Urinary bladder (tissue), 4 donors: Measurements from ENCODE around the gene RNLS. TPM values are rescaled to one million over a fixed set of nuclear protein-coding genes. Genes with fewer than 3 reads are reported as not detected.

Experiments
- DNase-seq: peaks from one replicate; pipeline ENCODE4 v3.0.0-alpha.2; 2015; ENCODE audit errors: extremely low spot score
- H3K27ac ChIP-seq: one replicate; pipeline ENCODE4 v1.5.1; 2013; ENCODE audit warnings: low read depth, mild to moderate bottlenecking, moderate library complexity
- H3K36me3 ChIP-seq: one replicate; pipeline ENCODE4 v1.6.1; 2013; ENCODE audit warnings: mild to moderate bottlenecking, moderate library complexity; ENCODE audit not compliant: insufficient read depth
- H3K4me1 ChIP-seq: one replicate; pipeline ENCODE4 v1.6.1; 2013; ENCODE audit warnings: mild to moderate bottlenecking, moderate library complexity; ENCODE audit not compliant: insufficient read depth
- H3K4me3 ChIP-seq: one replicate; pipeline ENCODE4 v1.5.1; 2013; ENCODE audit warnings: low read depth, low read length
- WGBS: extraction: QIAGEN DNeasy Blood & Tissue Kit; methylation state at CpG from one replicate; pipeline ENCODE4 v1.1.7; 2013; 5-methylcytosine and 5-hydroxymethylcytosine counted together
- polyA plus RNA-seq: library from polyadenylated mRNA; stranded (reverse); fragments of 200-250 nt; gene quantifications from one replicate; pipeline ENCODE4 v1.2.3, GENCODE V29; 2013
- total RNA-seq: library from RNA; depleted of rRNA; stranded (reverse); fragments of >200 nt; gene quantifications from one replicate; pipeline ENCODE4 v1.2.3, GENCODE V29; 2014
- donor health status: healthy with polysubstance abuse.
- donor health status: healthy.

RNLS gene
- total and polyA plus RNA-seq, 2 donors, result 6.1 to 6.3 TPM

DNA sequence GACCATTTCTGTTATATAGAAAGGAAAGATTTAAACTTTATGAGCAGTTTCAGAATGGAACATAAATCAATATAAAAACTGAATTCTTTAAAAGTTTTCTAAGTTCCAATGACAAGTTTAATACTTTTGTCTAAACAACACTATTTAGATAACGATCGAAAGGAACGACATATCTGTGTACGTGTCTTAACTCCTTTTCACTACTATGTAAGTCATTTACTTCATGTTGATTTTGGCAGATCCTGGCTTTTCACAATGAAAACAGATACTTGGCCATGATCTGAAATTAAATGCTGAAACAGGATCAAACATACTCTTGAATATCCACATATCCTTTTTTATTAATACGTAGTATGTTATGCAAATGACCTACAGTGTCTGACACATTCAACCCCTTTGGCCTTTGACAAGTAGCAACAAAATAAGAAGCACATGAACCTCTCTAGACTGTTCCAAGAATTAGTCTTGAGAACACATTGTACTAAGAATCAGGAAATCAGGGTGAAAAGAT lies 41.9 kb downstream of the RNLS start:
- 48% methylated on average over 5 of the region's 5 CpGs for WGBS
- H3K4me3 ChIP-seq, result no peak overlapping the region
- no peak overlapping the region for H3K27ac ChIP-seq
- H3K4me1 ChIP-seq, result peaks cover 1% of the 10 kb centered on the region
- DNase-seq, result no peak
- no peaks in the 10 kb centered on the region for H3K36me3 ChIP-seq

DNA sequence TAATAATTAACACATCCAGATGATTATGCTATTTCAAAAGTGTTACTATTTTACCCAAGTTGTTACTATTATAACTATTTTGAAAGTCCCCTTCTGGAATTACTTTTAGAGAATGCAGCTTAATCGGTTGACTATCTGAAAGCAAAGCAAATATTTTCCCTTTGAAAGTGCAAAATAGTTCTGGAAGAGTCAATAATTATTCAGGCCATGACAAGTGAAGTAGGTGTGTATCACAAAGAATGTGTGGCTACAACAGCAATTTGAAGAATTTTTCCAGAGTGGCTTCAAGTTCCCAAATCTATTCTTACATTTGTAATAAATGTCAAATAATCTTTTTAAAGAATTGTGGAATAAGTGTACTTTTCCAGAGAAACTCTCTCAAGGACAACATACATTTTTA lies 42.8 kb downstream of the RNLS start:
- no peak overlapping the region for H3K4me3 ChIP-seq
- H3K36me3 ChIP-seq, result no peaks in the 10 kb centered on the region
- WGBS, result 79% methylated on average over 1 of the region's 1 CpG
- DNase-seq, result no peak
- H3K4me1 ChIP-seq, result peaks cover 1% of the 10 kb centered on the region
- no peak overlapping the region for H3K27ac ChIP-seq

DNA sequence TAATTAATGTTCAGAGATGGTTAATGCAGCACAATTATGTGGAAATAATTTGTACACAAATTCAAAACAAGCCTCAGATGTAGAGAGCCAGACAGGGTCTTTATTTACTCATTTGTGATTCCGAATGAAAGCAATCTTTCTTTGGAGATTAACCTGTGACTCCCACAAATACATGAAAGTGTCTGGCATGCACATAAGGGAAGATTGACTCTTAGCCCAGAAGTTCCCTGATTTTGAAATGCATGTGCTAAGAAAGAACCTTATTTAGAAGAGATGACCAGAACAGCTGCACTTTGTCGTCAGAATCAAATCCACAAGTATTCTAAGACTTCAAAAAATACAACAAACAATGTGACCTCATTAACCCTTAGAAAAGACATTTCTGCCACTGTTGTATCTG lies 45.1 kb downstream of the RNLS start:
- no peak for DNase-seq
- peaks cover 1% of the 10 kb centered on the region for H3K4me1 ChIP-seq
- WGBS, result 24% methylated on average over 2 of the region's 2 CpGs
- no peak overlapping the region for H3K4me3 ChIP-seq
- H3K27ac ChIP-seq, result no peak overlapping the region
- H3K36me3 ChIP-seq, result no peaks in the 10 kb centered on the region

DNA sequence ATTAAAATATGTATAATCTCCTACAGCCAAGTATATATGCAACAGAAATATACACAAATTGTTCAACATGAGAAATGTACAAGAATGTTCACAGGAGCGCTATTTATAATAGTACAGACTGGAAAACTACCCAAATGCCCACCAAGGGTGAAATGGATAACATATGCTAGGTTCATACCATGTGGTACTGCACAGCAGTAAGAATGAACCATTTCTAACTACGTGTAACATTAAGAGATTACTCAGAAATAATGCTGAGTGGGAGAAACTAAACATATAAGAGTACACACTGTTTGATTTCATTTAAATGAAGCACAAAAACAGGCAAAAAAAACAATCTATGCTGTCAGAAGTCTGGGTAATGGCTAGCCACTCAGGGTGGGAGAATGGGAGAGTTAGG lies 45.8 kb downstream of the RNLS start:
- H3K27ac ChIP-seq, result no peak overlapping the region
- WGBS, result 83% methylated on average over 2 of the region's 2 CpGs
- no peaks in the 10 kb centered on the region for H3K36me3 ChIP-seq
- no peak overlapping the region for H3K4me3 ChIP-seq
- DNase-seq, result no peak
- H3K4me1 ChIP-seq, result peaks cover 1% of the 10 kb centered on the region

DNA sequence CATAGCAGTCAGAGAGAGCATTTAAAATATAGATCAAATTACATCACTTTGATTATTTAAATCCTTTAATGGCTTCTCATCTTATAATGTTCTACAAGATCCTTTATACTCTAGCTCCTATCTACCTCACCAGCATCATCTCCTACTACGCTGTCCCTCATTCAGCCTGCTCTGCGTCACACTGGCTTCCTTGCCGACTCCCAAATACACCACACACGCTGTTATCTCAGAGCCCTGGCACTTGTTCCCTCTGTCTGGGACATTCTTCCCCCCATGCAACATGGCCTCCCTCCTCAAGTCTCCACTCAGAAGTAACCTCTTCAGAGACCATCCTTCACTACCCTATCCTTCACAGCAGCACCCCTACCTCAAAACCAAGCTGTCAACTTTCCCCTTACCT lies 46.7 kb downstream of the RNLS start:
- Histone ChIP-seq H3K27ac (no peak overlapping the region), H3K4me1 (no peaks in the 10 kb centered on the region), H3K4me3 (no peak overlapping the region), H3K36me3 (no peaks in the 10 kb centered on the region)
- DNase-seq, result no peak
- WGBS, result 71% methylated on average over 4 of the region's 4 CpGs

DNA sequence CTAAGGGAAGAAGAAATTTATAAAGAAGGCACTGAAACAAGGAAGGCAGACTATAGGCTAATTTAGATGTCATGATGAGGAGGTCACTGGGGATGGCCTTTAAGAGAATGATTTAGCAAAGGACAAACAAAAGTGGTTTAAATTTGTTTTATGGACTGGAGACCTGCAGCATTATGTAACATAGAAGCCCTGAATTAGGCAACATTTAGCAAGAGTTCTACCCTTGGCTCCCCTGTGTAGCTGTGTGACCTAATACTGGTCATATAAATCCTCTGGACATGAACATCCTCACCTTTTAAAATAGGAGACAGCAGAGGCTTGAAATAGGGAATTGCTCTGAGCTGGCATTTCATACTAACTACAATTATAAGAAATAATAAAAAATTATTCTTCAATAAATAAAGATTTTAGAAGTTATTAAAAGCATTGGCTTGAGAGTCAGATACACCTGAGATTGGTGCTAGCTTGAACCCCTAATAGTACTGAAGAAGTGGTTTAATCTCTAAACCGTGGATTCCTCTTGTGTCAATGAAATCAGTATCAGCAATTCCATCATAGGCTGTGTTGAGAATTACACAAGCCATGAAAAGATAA lies 48.9 kb downstream of the RNLS start:
- WGBS, result 70% methylated on average over 1 of the region's 1 CpG

DNA sequence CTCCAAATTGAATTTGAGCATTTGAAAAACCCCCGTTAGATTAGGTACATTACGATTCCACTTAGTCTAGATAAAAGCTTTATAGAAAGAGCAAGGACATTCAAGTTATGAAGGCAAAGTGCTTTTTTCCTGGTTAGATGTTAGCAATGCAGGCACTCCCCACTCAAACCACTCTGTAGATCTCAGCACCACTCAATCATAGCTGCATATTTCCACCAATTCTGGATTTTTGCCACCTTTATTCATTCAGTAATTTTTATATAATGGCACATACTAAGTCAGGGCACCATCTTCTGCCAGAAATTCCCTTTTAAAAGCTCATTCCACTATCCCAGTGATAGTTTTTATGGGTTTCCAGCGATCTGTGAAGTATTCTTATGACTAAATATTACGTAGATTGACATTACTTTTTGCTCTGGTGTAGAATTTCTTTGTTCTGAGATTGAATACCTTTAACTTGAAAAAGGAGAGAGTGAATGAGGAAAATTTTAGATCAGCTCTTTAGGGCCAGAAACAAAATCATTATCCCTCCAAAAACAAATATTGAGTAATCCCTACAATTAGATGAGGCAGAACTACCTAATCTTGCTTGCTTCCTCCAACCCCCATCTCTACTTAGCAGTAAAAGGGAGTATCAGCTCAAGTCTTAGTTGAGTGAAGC lies 51.6 kb downstream of the RNLS start:
- 82% methylated on average over 4 of the region's 4 CpGs for WGBS
- H3K4me1 ChIP-seq, result peaks cover 1% of the 10 kb centered on the region
- no peaks in the 10 kb centered on the region for H3K36me3 ChIP-seq
- H3K27ac ChIP-seq, result no peak overlapping the region
- no peak overlapping the region for H3K4me3 ChIP-seq
- DNase-seq, result no peak

More for the DNA sequence above, 48.9 kb downstream of the RNLS start:
- Histone ChIP-seq H3K36me3 (no peaks in the 10 kb centered on the region), H3K4me3 (no peak overlapping the region), H3K4me1 (no peaks in the 10 kb centered on the region), H3K27ac (peak overlapping the region; percentile 23)
- no peak for DNase-seq

DNA sequence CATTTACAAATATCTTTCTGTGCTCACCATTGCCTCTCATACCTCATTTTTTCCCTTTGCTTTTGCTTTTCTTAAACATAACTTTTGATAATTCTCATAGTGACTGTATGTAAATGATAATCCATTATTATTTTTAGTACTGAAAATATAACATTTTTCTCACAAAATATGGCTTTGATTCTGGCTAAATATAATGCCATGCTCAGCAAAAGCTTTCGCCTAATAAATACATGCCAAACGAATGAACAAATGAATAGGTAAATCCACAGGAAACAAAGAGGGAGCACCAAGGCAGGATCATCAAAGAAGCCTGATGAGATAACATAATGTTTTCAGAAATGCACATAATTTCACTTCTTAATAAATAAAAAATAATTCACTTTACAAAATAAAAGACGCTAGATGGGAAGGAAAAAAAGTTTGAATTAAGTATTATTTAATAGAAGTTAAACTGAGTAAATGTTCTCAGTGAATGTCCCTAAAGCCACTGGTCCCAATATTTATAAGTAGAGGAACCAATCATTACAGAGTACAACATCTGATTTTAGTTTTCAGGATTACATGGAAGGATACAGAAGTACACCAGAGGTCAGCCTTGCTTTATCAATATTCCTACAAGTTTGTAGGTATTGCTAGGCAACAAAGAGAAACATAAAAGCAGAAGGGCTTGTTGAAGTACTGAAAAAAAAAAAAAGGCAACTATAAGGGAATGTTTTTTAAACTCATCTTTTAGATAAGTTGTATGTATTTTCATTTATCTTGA lies 52.3 kb downstream of the RNLS start:
- no peak for DNase-seq
- no peak overlapping the region for H3K27ac ChIP-seq
- H3K36me3 ChIP-seq, result no peaks in the 10 kb centered on the region
- peaks cover 1% of the 10 kb centered on the region for H3K4me1 ChIP-seq
- H3K4me3 ChIP-seq, result no peak overlapping the region
- WGBS, result 92% methylated on average over 3 of the region's 3 CpGs

DNA sequence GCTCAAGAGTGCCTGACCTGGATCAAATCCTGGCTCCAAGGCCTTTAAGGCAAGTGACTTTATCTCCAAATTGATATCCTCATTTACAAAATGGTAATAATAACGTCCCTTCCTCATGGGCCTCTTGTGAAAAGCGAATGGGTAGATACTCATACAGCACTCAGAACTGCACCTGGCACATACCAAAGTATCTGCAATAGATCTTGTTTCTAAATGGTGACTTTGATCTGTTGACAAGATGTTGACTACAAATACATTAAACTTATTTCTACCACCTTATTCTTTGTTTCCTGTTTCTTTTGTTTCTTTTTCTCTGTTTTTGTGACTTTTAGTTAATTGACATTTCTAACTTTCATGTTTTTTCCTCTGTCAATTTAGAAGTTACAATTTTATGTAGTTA lies 53.0 kb downstream of the RNLS start:
- no peak overlapping the region for H3K27ac ChIP-seq
- H3K36me3 ChIP-seq, result no peaks in the 10 kb centered on the region
- H3K4me3 ChIP-seq, result no peak overlapping the region
- 86% methylated on average over 2 of the region's 2 CpGs for whole genome bisulfite sequencing
- no peak for DNase-seq
- peaks cover 1% of the 10 kb centered on the region for H3K4me1 ChIP-seq

DNA sequence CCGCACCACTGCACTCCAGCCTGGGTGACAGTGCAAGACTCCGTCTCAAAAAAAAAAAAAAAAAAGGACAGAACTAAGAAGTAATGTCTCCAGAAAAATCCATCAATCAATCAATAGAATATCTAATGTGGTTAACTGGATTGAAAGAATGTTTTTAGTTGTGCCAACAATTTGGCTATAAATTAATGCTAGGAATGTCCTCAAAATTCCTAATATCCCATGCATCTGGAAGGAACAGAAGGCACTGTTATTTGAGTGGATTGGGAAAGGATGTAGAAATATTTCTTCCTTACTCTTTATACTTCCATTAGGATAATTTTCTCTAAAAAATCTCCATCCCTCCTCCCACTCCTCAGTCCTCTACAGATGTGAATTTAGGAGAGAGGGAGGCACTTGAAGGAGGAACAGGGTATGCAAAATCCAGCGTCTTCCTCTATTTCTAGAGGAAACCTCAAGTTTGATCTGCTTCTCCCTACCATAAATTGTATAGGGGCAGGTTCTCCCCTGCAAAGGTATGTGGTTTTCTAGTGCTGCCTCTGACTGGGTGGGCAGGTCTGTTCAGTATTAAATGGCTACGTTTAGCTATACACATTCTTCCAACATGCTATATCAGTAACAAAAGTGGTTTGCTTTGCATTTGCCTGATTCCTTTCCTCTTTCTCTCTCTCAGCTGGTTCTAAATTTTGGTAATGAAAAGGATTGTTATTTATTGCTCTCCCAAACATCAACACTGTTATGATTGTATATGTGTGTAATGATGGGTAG lies 54.1 kb downstream of the RNLS start:
- Histone ChIP-seq H3K4me3 (no peak overlapping the region), H3K4me1 (peaks cover 1% of the 10 kb centered on the region), H3K27ac (no peak overlapping the region), H3K36me3 (no peaks in the 10 kb centered on the region)
- WGBS, result 83% methylated on average over 4 of the region's 4 CpGs
- DNase-seq, result no peak

DNA sequence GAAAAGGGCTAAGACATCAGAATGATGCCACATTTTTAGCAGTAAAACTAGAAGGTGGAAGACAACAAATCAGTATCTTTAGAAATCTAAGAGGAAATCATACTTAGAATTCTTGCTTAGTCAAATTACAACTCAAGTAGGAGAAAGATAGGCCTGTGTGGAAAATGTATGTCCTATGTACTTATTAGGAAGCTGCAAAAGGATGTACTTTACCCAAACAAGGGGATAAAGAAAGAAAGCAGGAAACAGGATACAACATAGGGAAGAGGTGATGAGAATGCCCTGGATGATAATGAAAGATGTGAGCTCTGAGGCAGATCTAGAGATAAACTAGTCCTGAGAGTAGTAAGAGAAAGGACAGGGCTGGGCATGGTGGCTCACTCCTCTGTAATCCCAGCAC lies 54.9 kb downstream of the RNLS start:
- Histone ChIP-seq H3K27ac (no peak overlapping the region), H3K4me3 (no peak overlapping the region), H3K36me3 (no peaks in the 10 kb centered on the region), H3K4me1 (peaks cover 1% of the 10 kb centered on the region)
- no peak for DNase-seq

DNA sequence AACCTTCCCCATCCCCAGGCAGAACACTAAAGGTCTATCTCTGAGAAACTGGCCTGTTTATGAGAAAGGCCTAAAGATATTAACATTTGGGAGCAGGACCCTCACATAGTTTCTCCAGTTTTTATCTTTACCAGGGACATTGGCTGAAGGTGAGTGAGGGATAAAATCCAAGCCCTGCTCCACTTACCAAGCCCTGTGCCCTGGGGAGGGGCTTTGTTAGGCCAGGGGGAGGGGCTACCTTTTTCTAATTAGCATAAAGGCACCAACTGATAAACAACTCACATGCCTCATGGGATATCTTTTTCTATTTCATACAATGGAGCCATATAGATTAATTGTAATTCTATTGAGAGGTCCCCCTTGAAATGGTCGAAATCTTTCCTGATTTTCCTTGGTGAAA lies 55.9 kb downstream of the RNLS start:
- no peaks in the 10 kb centered on the region for H3K36me3 ChIP-seq
- no peak for DNase-seq
- 90% methylated on average over 1 of the region's 1 CpG for WGBS
- H3K4me3 ChIP-seq, result no peak overlapping the region
- peaks cover 1% of the 10 kb centered on the region for H3K4me1 ChIP-seq
- no peak overlapping the region for H3K27ac ChIP-seq

DNA sequence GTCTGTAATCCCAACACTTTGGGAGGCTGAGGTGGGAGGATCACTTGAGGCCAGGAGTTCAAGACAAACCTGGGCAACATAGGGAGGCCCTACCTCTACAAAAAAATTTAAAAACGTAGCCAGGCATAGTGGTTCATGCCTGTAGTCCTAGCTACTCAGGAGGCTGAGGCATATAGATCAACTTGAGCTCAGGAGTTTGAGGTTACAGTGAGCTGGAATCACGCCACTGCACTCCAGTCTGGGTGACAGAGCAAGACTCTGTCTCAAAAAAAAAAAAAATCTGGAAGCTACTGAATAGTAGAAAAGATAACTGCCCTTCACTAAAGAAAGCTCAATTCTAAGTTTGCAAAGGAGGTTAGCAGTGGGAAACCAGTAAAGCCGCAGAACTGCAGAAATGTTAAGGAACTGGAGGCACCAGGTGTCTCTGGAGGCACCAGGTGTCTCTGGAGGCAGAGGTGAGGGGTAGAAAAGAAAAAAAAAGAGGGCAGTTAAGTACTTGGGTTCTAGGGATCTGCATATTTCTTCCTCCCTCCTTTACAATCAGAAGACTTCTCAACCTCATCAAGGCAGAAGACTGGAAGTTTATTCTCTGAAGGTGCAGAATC lies 56.5 kb downstream of the RNLS start:
- H3K36me3 ChIP-seq, result no peaks in the 10 kb centered on the region
- no peak overlapping the region for H3K27ac ChIP-seq
- H3K4me3 ChIP-seq, result no peak overlapping the region
- no peak for DNase-seq
- H3K4me1 ChIP-seq, result peaks cover 1% of the 10 kb centered on the region
- WGBS, result 90% methylated on average over 3 of the region's 3 CpGs
